Measurements from ENCODE around the gene CHST15.
"Not testable (repeated sequence)": the region's sequence is repeated elsewhere in the genome, so short reads cannot be mapped to it uniquely, and the experiment has no call there.

The CHST15 gene

GRCh38 chr10:124097883-124098282 is 4.5 kb upstream of the CHST15 start:
- no peak for DNase-seq

- DNase-seq = no peak
These were observed 3.1 kb upstream of the CHST15 start for GRCh38 chr10:124096494-124096893.

- DNase-seq = not testable (repeated sequence)
These were observed 2.4 kb upstream of the CHST15 start for GRCh38 chr10:124095801-124096200.

- DNase-seq = peak in 1 of 4 experiments; percentile 4
These were observed 1.7 kb upstream of the CHST15 start for GRCh38 chr10:124095096-124095495.

- DNase-seq = peak; percentile 48 to 76 (median 66)
These were observed 1.0 kb upstream of the CHST15 start for GRCh38 chr10:124094419-124094785.

GRCh38 chr10:124093774-124094418 is 498 bp upstream of the CHST15 start:
- DNase-seq = peak; percentile 75 to 85 (median 81)

GRCh38 chr10:124092250-124092859 is 1.0 kb downstream of the CHST15 start:
- peak; percentile 73 to 94 (median 84) for DNase-seq

GRCh38 chr10:124091646-124092249 is 1.6 kb downstream of the CHST15 start:
- peak; percentile 66 to 83 (median 78) for DNase-seq

- peak in 1 of 4 experiments; percentile 7 for DNase-seq
These were observed 2.7 kb downstream of the CHST15 start for GRCh38 chr10:124090601-124091209.

- peak in 1 of 4 experiments; percentile 1 for DNase-seq
These were observed 3.5 kb downstream of the CHST15 start for GRCh38 chr10:124089859-124090258.

GRCh38 chr10:124088915-124089314 is 4.5 kb downstream of the CHST15 start:
- peak in 3 of 4 experiments; percentile 49 to 53 (median 51) for DNase-seq

- peak in 3 of 4 experiments; percentile 24 to 50 (median 40) for DNase-seq
These were observed 5.4 kb downstream of the CHST15 start for GRCh38 chr10:124087672-124088634.

- no peak for DNase-seq
These were observed 6.4 kb downstream of the CHST15 start for GRCh38 chr10:124086787-124087671.

- DNase-seq = peak in 1 of 4 experiments; percentile 16
These were observed 7.2 kb downstream of the CHST15 start for GRCh38 chr10:124086097-124086710.

- no peak for DNase-seq
These were observed 7.7 kb downstream of the CHST15 start for GRCh38 chr10:124085680-124086079.

GRCh38 chr10:124084708-124085107 is 8.7 kb downstream of the CHST15 start:
- DNase-seq = peak in 1 of 4 experiments; percentile 37

GRCh38 chr10:124083740-124084397 is 9.5 kb downstream of the CHST15 start:
- peak; percentile 77 to 89 (median 88) for DNase-seq

GRCh38 chr10:124083047-124083739 is 10.2 kb downstream of the CHST15 start:
- no peak for DNase-seq

- DNase-seq = no peak
These were observed 10.8 kb downstream of the CHST15 start for GRCh38 chr10:124082555-124082954.
